ENCODE measurements around the gene SLC27A3. TPM values are rescaled to one million over a fixed set of nuclear protein-coding genes. Genes with fewer than 3 reads are reported as not detected.

SLC27A3 gene
- total RNA-seq, 1 donor from 2014 or later: 10.8 TPM

DNA sequence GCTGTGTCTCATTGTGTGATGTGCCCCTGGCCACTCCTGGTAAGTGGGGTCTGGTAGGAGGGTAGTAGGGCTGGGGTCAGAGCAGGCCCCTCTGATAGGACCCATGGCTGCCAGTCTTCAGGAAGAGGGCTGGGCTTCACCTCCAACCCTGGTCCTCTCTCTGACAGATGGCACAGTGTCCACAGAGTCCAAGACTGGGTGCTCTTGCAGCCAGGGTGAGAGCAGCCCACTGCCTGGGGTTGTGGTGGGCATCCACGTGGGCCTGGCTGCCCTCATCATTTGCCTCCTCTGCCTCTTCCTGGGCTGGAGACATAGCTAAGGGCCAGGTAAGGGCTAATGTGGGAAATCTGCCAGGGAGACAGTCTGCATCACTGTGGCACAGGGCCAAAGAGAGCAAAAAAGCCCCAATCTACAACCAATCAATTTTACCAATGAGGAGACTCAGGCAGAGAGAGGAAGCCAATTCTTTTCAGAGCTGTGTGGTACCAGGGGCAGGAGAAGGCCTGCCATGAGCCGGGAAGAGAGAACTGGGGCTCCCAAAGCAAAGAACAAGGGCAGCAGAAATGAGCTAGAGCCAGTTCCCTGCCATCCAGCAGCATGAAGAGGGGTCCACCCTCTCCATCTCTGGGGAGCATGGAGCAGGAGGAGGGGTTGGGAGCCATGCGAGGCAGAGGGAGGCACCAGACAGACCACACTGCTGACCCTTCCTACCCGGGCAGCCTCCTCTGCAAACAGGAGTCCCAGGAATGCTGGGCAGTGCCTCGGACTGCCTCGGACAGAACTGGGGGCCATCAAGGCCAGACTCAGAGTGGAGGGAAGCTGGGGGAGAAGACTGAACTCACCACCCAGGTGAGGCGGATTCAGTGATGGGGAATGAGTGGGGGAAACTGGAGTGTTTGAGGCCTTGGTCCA is 26.8 kb downstream of the SLC27A3 start:
- DNase-seq: no peak
- H3K27me3 Mint-ChIP-seq (ENCODE audit: unreplicated experiment): peaks cover 15% of the 10 kb centered on the region
- TF ChIP-seq, protein P1, sequence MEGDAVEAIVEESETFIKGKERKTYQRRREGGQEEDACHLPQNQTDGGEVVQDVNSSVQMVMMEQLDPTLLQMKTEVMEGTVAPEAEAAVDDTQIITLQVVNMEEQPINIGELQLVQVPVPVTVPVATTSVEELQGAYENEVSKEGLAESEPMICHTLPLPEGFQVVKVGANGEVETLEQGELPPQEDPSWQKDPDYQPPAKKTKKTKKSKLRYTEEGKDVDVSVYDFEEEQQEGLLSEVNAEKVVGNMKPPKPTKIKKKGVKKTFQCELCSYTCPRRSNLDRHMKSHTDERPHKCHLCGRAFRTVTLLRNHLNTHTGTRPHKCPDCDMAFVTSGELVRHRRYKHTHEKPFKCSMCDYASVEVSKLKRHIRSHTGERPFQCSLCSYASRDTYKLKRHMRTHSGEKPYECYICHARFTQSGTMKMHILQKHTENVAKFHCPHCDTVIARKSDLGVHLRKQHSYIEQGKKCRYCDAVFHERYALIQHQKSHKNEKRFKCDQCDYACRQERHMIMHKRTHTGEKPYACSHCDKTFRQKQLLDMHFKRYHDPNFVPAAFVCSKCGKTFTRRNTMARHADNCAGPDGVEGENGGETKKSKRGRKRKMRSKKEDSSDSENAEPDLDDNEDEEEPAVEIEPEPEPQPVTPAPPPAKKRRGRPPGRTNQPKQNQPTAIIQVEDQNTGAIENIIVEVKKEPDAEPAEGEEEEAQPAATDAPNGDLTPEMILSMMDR (IDR thresholded peaks at IDR 0.05; ENCODE audit: partially characterized antibody, unreplicated experiment): no peak
- peaks cover 12% of the 10 kb centered on the region for H3K9me3 Mint-ChIP-seq (ENCODE audit: unreplicated experiment)
- H3K4me1 Mint-ChIP-seq (ENCODE audit: low read depth, unreplicated experiment): peaks cover 3% of the 10 kb centered on the region
- no peak overlapping the region for H3K27ac Mint-ChIP-seq (ENCODE audit: unreplicated experiment)
- no peaks in the 10 kb centered on the region for H3K36me3 Mint-ChIP-seq (ENCODE audit: unreplicated experiment)
- no peak overlapping the region for H3K4me3 Mint-ChIP-seq (ENCODE audit: unreplicated experiment)

DNA sequence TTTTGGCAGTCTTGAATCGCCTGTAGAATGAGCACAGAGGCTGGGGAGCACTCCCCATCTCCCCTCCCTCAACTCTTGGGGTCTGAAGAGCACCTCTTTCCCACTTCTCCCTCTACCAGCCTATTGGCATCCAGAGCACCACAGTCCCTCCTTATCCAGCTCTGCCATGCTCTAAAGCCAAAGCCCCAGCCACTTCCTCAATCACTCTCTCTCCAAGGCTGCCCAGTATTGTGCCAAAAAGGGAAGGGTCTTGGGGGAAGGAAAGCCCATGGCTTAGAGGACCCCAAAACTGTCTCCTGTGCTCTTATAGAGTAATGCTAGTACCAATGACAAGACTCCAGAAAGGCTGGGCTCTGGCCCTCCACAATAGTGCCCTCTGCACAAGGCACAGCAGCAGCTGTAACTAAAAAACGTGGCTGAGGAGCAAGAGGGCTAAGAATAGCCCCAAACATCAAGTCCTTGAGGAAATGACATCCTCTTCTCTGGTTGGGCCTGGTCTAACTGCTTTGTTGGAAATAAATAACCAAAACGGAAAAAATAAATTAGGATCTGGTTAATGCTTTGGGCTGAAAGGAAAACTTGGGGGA is 28.4 kb downstream of the SLC27A3 start:
- no peak overlapping the region for H3K4me3 Mint-ChIP-seq (ENCODE audit: unreplicated experiment)
- DNase-seq: no peak

DNA sequence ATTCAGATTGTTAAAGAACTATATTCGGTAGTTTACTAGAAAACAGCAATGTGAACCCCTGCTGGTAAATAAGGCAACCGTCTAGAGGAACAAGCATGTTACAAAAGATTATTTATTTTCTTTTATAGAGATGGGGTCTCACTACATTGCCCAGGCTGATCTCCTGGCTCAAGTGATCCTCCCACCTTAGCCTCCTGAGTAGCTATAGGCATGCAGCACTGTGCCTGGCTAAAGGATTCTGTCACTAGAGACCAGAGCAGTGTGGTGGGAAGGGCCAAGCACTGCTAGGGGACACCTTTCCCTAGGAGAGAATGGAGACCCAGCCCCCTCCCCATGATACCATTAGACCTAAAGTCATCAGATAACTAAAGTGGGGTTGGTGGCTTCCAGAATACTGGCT is 28.9 kb downstream of the SLC27A3 start:
- H3K4me3 Mint-ChIP-seq (ENCODE audit: unreplicated experiment): no peak overlapping the region
- DNase-seq: no peak
- TF ChIP-seq, protein P1 (IDR thresholded peaks at IDR 0.05; ENCODE audit: partially characterized antibody, unreplicated experiment): no peak
- H3K27me3 Mint-ChIP-seq (ENCODE audit: unreplicated experiment): peaks cover 13% of the 10 kb centered on the region
- peaks cover 5% of the 10 kb centered on the region for H3K9me3 Mint-ChIP-seq (ENCODE audit: unreplicated experiment)
- no peak overlapping the region for H3K27ac Mint-ChIP-seq (ENCODE audit: unreplicated experiment)
- H3K36me3 Mint-ChIP-seq (ENCODE audit: unreplicated experiment): no peaks in the 10 kb centered on the region
- H3K4me1 Mint-ChIP-seq (ENCODE audit: low read depth, unreplicated experiment): no peaks in the 10 kb centered on the region

More for the DNA sequence above, 28.4 kb downstream of the SLC27A3 start:
- TF ChIP-seq, protein P1 (IDR thresholded peaks at IDR 0.05; ENCODE audit: partially characterized antibody, unreplicated experiment): no peak
- no peak overlapping the region for H3K27ac Mint-ChIP-seq (ENCODE audit: unreplicated experiment)
- peaks cover 13% of the 10 kb centered on the region for H3K27me3 Mint-ChIP-seq (ENCODE audit: unreplicated experiment)
- H3K4me1 Mint-ChIP-seq (ENCODE audit: low read depth, unreplicated experiment): no peaks in the 10 kb centered on the region
- H3K36me3 Mint-ChIP-seq (ENCODE audit: unreplicated experiment): no peaks in the 10 kb centered on the region
- H3K9me3 Mint-ChIP-seq (ENCODE audit: unreplicated experiment): peaks cover 6% of the 10 kb centered on the region

DNA sequence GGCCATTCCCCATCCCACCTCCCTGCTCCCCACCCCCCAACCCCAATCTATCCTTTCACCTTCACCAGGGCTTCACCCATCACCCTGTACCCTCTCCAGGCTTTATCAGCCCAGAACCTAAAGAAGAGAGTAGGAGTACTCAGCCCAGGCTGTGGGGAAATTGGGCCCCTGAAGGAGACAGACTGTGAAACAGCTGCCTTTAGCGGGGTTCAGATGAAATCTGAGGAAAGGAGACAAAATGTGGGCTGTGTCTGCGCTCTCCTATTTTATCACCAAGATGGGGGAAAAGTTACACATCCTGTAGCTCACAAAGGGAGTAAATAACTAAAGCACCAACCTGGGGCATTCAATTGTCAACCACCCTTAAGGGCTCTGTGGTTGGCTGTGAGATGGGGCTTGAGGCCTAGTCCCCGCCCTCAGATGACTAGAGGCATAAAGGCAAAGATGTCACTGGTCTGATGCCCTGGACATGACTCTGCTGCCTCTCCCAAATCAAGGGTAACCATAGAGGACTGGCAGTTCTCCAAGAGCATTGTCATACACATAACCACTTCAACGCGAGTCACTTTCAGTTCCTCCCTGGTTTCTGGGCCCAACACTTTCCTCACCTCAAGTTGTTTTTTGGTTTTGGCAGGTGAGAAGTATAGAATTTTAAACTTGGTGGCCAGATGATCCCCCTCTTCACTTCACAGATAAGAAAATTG is 30.0 kb downstream of the SLC27A3 start:
- H3K27me3 Mint-ChIP-seq (ENCODE audit: unreplicated experiment): peaks cover 12% of the 10 kb centered on the region
- H3K36me3 Mint-ChIP-seq (ENCODE audit: unreplicated experiment): no peaks in the 10 kb centered on the region
- TF ChIP-seq, protein P1 (IDR thresholded peaks at IDR 0.05; ENCODE audit: partially characterized antibody, unreplicated experiment): no peak
- no peak overlapping the region for H3K27ac Mint-ChIP-seq (ENCODE audit: unreplicated experiment)
- peaks cover 5% of the 10 kb centered on the region for H3K9me3 Mint-ChIP-seq (ENCODE audit: unreplicated experiment)
- no peak overlapping the region for H3K4me3 Mint-ChIP-seq (ENCODE audit: unreplicated experiment)
- DNase-seq: no peak
- no peaks in the 10 kb centered on the region for H3K4me1 Mint-ChIP-seq (ENCODE audit: low read depth, unreplicated experiment)

Data from glutamatergic neuron (in vitro differentiated cells).